HepG2 (cell line): ENCODE measurements around the gene ELP6. TPM values are rescaled to one million over a fixed set of nuclear protein-coding genes. Genes with fewer than 3 reads are reported as not detected.

Source experiments
- CENPBD1 ChIP-seq: sonication (generic); formaldehyde crosslinking; IDR thresholded peaks from 2 replicates; pipeline ENCODE4 v1.8.0; 2022; ENCODE audit warnings: missing genetic modification reagents, low read depth, mild to moderate bottlenecking, borderline replicate concordance
- CREM ChIP-seq, 2 experiments: sonication (generic) in 1 of 2; formaldehyde crosslinking in 1 of 2; IDR thresholded peaks; 2 replicates each; pipeline versions ENCODE4 v1.4.0 to v1.6.1; 2016 to 2020; ENCODE audit warnings: antibody characterized with exemption in 1 of 2, mild to moderate bottlenecking in 1 of 2, missing genetic modification reagents in 1 of 2
- E2F1 ChIP-seq: sonication (generic); formaldehyde crosslinking; IDR thresholded peaks from 2 replicates; pipeline ENCODE4 v1.5.0; 2020; ENCODE audit warnings: missing genetic modification reagents
- FOXA1 ChIP-seq, 2 experiments: fragments of 450-650 bp in 1 of 2; sonication (generic) in 1 of 2; formaldehyde crosslinking in 1 of 2; IDR thresholded peaks; 2 replicates each; pipeline versions ENCODE4 v1.4.0 to v1.6.1; 2016 to 2020; ENCODE audit warnings: missing genetic modification reagents in 1 of 2
- FOXP4 ChIP-seq: sonication (generic); formaldehyde crosslinking; IDR thresholded peaks from 2 replicates; pipeline ENCODE4 v1.4.0; 2020; ENCODE audit warnings: missing genetic modification reagents
- GATAD2A ChIP-seq: IDR thresholded peaks from 2 replicates; pipeline ENCODE4 v1.6.1; 2016
- MED1 ChIP-seq: sonication (generic); formaldehyde crosslinking; IDR thresholded peaks from 2 replicates; pipeline ENCODE4 v1.4.0; 2020; ENCODE audit warnings: missing genetic modification reagents
- NFATC3 ChIP-seq: sonication (generic); formaldehyde crosslinking; IDR thresholded peaks from 2 replicates; pipeline ENCODE4 v1.5.1; 2020; ENCODE audit warnings: mild to moderate bottlenecking, missing genetic modification reagents
- POLR2A ChIP-seq, 2 experiments: IDR thresholded peaks; 2 replicates each; pipeline ENCODE4 v1.6.1; 2011; ENCODE audit warnings: low read depth in 2 of 2, low read length in 2 of 2, mild to moderate bottlenecking in 1 of 2, moderate library complexity in 1 of 2; ENCODE audit not compliant: insufficient read depth in 1 of 2
- RBM22 ChIP-seq: fragments of 200-400 bp; formaldehyde crosslinking; optimal IDR thresholded peaks from 2 replicates; pipeline ENCODE3; 2017; ENCODE audit warnings: mild to moderate bottlenecking, low read length, moderate library complexity
- SKI ChIP-seq: fragments of 450-650 bp; IDR thresholded peaks from one replicate; pipeline ENCODE4 v1.6.1; 2018; ENCODE audit warnings: mild to moderate bottlenecking; ENCODE audit not compliant: partially characterized antibody
- TCF12 ChIP-seq, 2 experiments: fragments of 450-650 bp in 1 of 2; sonication (generic) in 1 of 2; formaldehyde crosslinking in 1 of 2; IDR thresholded peaks; 2 replicates each; pipeline versions ENCODE4 v1.6.1 to v1.8.0; 2017 to 2022; ENCODE audit warnings: antibody characterized with exemption in 1 of 2, mild to moderate bottlenecking in 1 of 2, missing genetic modification reagents in 1 of 2, moderate library complexity in 1 of 2
- THRA ChIP-seq: sonication (generic); formaldehyde crosslinking; IDR thresholded peaks from 2 replicates; pipeline ENCODE4 v1.4.0; 2020; ENCODE audit warnings: missing genetic modification reagents, borderline replicate concordance
- ZBTB7B ChIP-seq: sonication (generic); formaldehyde crosslinking; IDR thresholded peaks from 2 replicates; pipeline ENCODE4 v1.4.0; 2020; ENCODE audit warnings: missing genetic modification reagents
- ZNF207 ChIP-seq: fragments of 450-650 bp; IDR thresholded peaks from 2 replicates; pipeline ENCODE4 v1.6.1; 2016; ENCODE audit warnings: antibody characterized with exemption, borderline replicate concordance
- ZNF343 ChIP-seq: sonication (generic); formaldehyde crosslinking; IDR thresholded peaks from 2 replicates; pipeline ENCODE4 v1.4.0; 2020; ENCODE audit warnings: mild to moderate bottlenecking, missing genetic modification reagents
- ZNF615 ChIP-seq: sonication (generic); formaldehyde crosslinking; IDR thresholded peaks from 2 replicates; pipeline ENCODE4 v1.5.0; 2020; ENCODE audit warnings: mild to moderate bottlenecking, missing genetic modification reagents, borderline replicate concordance
- ZNF644 ChIP-seq: IDR thresholded peaks from 2 replicates; pipeline ENCODE4 v1.6.1; 2016; ENCODE audit warnings: low read depth
- ZNF687 ChIP-seq: sonication (generic); formaldehyde crosslinking; IDR thresholded peaks from 2 replicates; pipeline ENCODE4 v1.5.1; 2020; ENCODE audit warnings: mild to moderate bottlenecking, missing genetic modification reagents, moderate library complexity
- ZNF7 ChIP-seq: IDR thresholded peaks from 2 replicates; pipeline ENCODE4 v1.6.1; 2016; ENCODE audit warnings: missing biosample characterization, missing genetic modification reagents
- polyA plus RNA-seq, 8 experiments: library from polyadenylated mRNA; depleted of rRNA in 3 of 8; stranded (reverse) in 7 of 8; unstranded in 1 of 8; fragments of >200 nt; fragmentation: Illumina TruSeq in 4 of 8; extraction: Trizol in 4 of 8; gene quantifications; 2 replicates each; pipeline versions ENCODE4 v1.2.1 to v1.2.3, GENCODE V29; 2011 to 2016; ENCODE audit warnings: low read depth in 4 of 8, missing spikeins in 1 of 8, mixed read lengths in 1 of 8; ENCODE audit not compliant: insufficient read depth in 1 of 8
- total RNA-seq, 5 experiments: library from RNA; depleted of rRNA; stranded (reverse); fragments of >200 nt; fragmentation: Illumina TruSeq; extraction: Trizol; gene quantifications; 2 replicates each; pipeline ENCODE4 v1.2.3, GENCODE V29; 2016; ENCODE audit warnings: low read depth in 1 of 5

ELP6 gene
- total and polyA plus RNA-seq, 2 of the 13 experiments (the other 11 are each of a cell fraction or from before 2014, with no cell fraction given): 45.0 to 49.3 TPM

GRCh38 chr3:47513125-47513929 lies at the start of gene ELP6 (continued):
- TF ChIP-seq ZNF687 (peak; percentile 90), ZNF644 (CRISPR knock-in tag) (no peak), ZNF7 (no peak), GATAD2A (CRISPR knock-in tag) (peak; percentile 54), NFATC3 (CRISPR knock-in tag) (no peak), ZNF207 (no peak), THRA (peak; percentile 70), RBM22 (no peak), ZNF343 (CRISPR knock-in tag) (no peak), CENPBD1 (peak; percentile 75; the same call in 1 of the 2 replicates), FOXP4 (CRISPR knock-in tag) (no peak; the same call in 1 of the 2 replicates), E2F1 (CRISPR knock-in tag) (peak; percentile 94), TCF12 (IDR thresholded peaks at IDR 0.05) (no peak), TCF12 (CRISPR knock-in tag; IDR thresholded peaks at IDR 0.05) (peak; percentile 46; the same call in 1 of the 2 replicates), ZBTB7B (CRISPR knock-in tag) (no peak), FOXA1 (IDR thresholded peaks at IDR 0.05) (no peak), FOXA1 (CRISPR knock-in tag; IDR thresholded peaks at IDR 0.05) (no peak), ZNF615 (CRISPR knock-in tag) (no peak), CREM (IDR thresholded peaks at IDR 0.05) (peak; percentile 95), CREM (CRISPR knock-in tag; IDR thresholded peaks at IDR 0.05) (no peak), SKI (no peak), POLR2A (IDR thresholded peaks at IDR 0.05; ENCODE audit: insufficient read depth in 1 of 2, low read depth in 2 of 2, low read length in 2 of 2) (peak; percentile 80 to 87), MED1 (peak; percentile 46; the same call in 1 of the 2 replicates)
